Psoas muscle (tissue), 8 donors: ENCODE data around the gene HSD17B8. TPM values are rescaled to one million over a fixed set of nuclear protein-coding genes. Genes with fewer than 3 reads are reported as not detected.

Experiments
- ATAC-seq, 4 donors: fragments of 200-7000 bp; cut with Tn5 transposase; one replicate each; pipeline ENCODE4 v1.9.1; 2020; ENCODE audit warnings: moderate library complexity in 3 of 4, mild to moderate bottlenecking in 2 of 4
- DNase-seq, 2 donors: peaks; one replicate each; pipeline ENCODE4 v3.0.0-alpha.2; 2020
- H3K27ac ChIP-seq: fragments of 200-600 bp; one replicate; pipeline ENCODE4 v1.8.0; 2022
- H3K27me3 ChIP-seq, 3 donors: fragments of 200-600 bp in 1 of 3; one replicate each; pipeline versions ENCODE4 v1.6.1 to v1.8.0; 2013 to 2022; ENCODE audit warnings: low read length in 2 of 3, mild to moderate bottlenecking in 2 of 3, moderate library complexity in 1 of 3; ENCODE audit not compliant: insufficient read depth in 3 of 3
- H3K36me3 ChIP-seq, 2 donors: fragments of 200-600 bp in 1 of 2; one replicate each; pipeline versions ENCODE4 v1.6.1 to v1.8.0; 2013 to 2022; ENCODE audit warnings: low read depth in 1 of 2, mild to moderate bottlenecking in 1 of 2, moderate library complexity in 1 of 2; ENCODE audit not compliant: insufficient read depth in 1 of 2
- H3K4me1 ChIP-seq: fragments of 200-600 bp; one replicate; pipeline ENCODE4 v1.8.0; 2022
- H3K4me3 ChIP-seq: fragments of 200-600 bp; one replicate; pipeline ENCODE4 v1.8.0; 2022; ENCODE audit warnings: mild to moderate bottlenecking
- H3K9me3 ChIP-seq: fragments of 200-600 bp; one replicate; pipeline ENCODE4 v1.8.0; 2022
- WGBS, 3 donors: extraction: QIAGEN DNeasy Blood & Tissue Kit; methylation state at CpG; one replicate each; pipeline versions ENCODE4 v1.1.6 to v1.1.7; 2013; 5-methylcytosine and 5-hydroxymethylcytosine counted together
- intact Hi-C, 2 donors: fragments of 100-400 bp; cut with DNase I; formaldehyde crosslinking; loops; one replicate each; pipeline versions ENCODE4 v1.11.0 to v1.14.2; 2022
- polyA plus RNA-seq, 3 donors: library from polyadenylated mRNA; stranded (reverse); fragments of 200-250 nt; gene quantifications; one replicate each; pipeline ENCODE4 v1.2.3, GENCODE V29; 2013
- total RNA-seq, 4 donors: library from RNA; stranded (reverse); fragmentation: NEBNext Ultra II Directional in 2 of 4; extraction: Animal tissue kit (Norgen Biotek cat#: 25700) in 2 of 4; gene quantifications; one replicate each; pipeline versions ENCODE4 v1.2.1 to v1.2.4, GENCODE V29; 2021 to 2023
- TF ChIP-seq, protein P1 (sequence below): fragments of 200-600 bp; IDR thresholded peaks from one replicate; pipeline ENCODE4 v1.8.0; 2022; ENCODE audit warnings: antibody characterized with exemption
- donor health status: healthy with polysubstance abuse.
- donor health status: DM: no; HTN: no; CAD: no; lungs with moderate emphysema.
- donor health status: Bipolar disorder and iron deficiency.
- donor health status: healthy.
- donor health status: DM: yes; HTN: yes; CAD: no.
- donor health status: DM: no; HTN: no; CAD: no.
- donor health status: DM: no; HTN: no; CAD: no.
- donor health status: DM: yes; HTN: yes; CAD: no.

HSD17B8 gene
- total and polyA plus RNA-seq, 7 donors: 5.3 to 18.9 (median 10.3) TPM

DNA sequence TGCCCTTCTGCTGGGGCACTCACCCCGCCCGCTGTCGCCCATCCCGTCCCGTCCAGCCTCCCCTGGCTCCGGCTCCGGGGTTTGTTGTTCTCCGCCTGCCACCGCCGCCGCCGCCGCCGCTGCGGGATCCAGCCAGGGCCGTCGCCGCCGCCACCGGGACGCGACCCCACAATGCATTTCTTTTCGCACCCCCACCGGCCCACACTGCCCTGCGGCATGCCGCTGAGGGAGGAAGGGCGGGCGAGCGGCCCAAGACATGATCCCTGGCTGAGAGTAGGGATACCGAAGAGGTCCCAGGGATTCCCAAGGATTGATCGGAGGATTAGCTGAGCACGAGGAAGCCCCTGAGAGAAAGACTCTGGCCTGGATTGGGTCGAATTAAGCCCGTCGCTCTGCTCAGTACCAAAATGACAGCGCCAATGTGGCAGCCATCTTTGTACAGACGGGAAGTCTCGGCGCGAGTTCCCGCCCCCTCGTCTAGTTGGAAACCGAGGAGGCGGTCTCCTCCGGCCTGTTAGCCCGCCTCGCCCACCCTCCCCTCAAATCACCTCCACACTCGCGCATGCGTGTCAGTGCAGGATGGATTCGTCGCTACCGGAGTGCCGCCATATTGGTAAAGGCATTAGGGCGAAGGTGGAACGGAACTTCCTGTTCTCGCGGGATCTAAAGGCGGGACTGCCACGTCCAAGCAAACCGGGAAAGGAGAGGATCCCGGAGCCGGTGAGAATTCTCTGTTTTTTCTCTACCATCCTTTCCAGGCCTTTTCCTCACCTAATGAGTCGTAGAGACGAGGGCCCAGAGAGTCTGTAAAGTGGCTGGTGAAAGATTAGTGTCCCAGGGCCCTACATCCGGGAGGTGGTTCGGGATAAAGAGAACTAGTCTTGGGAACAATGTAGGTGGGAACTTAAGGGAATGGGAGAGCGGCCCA is 4.0 kb upstream of the HSD17B8 start, which contains the start of the genes RXRB and SLC39A7:
Gene RXRB (minus strand): TSS at position 447 of the 928 bp plus-strand sequence. CDS start 189 bp downstream, at position 258.
Gene SLC39A7 (plus strand): TSS at position 649 of the 928 bp plus-strand sequence. CDS start 379 bp downstream, outside the sequence.
- Histone ChIP-seq H3K4me3 (peak within 1 kb of the TSS; percentile 81), H3K4me1 (peaks cover 32% of the 10 kb centered on the region), H3K36me3 (peaks cover 11 to 50% of the 10 kb centered on the region in 2 donors), H3K27ac (peak within 1 kb of the TSS; percentile 92), H3K27me3 (no peaks in the 10 kb centered on the region), H3K9me3 (no peaks in the 10 kb centered on the region)
- ATAC-seq (peak; percentile 82 to 86 (median 84)), DNase-seq (peak; percentile 100)
- intact Hi-C loops: loop anchor here (5.0 to 10.0 kb wide), 2 partner anchors 214 to 228 kb away; partner anchors contain the start of genes CUTA (in 1 of the 2) and PHF1 (in 1 of the 2)
- WGBS, 3 donors: 0% methylated on average over 64 to 68 of the region's 68 CpGs
- TF ChIP-seq, protein P1, sequence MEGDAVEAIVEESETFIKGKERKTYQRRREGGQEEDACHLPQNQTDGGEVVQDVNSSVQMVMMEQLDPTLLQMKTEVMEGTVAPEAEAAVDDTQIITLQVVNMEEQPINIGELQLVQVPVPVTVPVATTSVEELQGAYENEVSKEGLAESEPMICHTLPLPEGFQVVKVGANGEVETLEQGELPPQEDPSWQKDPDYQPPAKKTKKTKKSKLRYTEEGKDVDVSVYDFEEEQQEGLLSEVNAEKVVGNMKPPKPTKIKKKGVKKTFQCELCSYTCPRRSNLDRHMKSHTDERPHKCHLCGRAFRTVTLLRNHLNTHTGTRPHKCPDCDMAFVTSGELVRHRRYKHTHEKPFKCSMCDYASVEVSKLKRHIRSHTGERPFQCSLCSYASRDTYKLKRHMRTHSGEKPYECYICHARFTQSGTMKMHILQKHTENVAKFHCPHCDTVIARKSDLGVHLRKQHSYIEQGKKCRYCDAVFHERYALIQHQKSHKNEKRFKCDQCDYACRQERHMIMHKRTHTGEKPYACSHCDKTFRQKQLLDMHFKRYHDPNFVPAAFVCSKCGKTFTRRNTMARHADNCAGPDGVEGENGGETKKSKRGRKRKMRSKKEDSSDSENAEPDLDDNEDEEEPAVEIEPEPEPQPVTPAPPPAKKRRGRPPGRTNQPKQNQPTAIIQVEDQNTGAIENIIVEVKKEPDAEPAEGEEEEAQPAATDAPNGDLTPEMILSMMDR: no peak

DNA sequence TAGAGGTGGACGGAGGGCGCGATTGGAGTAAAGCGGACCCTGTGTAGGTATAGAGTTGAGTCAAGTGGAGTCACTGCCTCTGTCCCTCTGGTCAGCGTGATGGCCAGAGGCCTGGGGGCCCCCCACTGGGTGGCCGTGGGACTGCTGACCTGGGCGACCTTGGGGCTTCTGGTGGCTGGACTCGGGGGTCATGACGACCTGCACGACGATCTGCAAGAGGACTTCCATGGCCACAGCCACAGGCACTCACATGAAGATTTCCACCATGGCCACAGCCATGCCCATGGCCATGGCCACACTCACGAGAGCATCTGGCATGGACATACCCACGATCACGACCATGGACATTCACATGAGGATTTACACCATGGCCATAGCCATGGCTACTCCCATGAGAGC is 3.3 kb upstream of the HSD17B8 start:
- WGBS, 3 donors: 1 to 2% (median 1%) methylated on average over 13 to 14 of the region's 14 CpGs
- Histone ChIP-seq H3K4me1 (peaks cover 32% of the 10 kb centered on the region), H3K4me3 (peak overlapping the region; percentile 81), H3K27ac (peak overlapping the region; percentile 92), H3K27me3 (no peaks in the 10 kb centered on the region), H3K36me3 (peaks cover 7 to 43% of the 10 kb centered on the region in 2 donors), H3K9me3 (no peaks in the 10 kb centered on the region)
- intact Hi-C loops: loop anchor here (5.0 to 10.0 kb wide), 2 partner anchors 214 to 229 kb away; partner anchors contain the start of genes CUTA (in 1 of the 2) and PHF1 (in 1 of the 2)
- DNase-seq: peak in 1 of 2 donors; percentile 63
- ATAC-seq: peak; percentile 7 to 15 (median 8)
- TF ChIP-seq, protein P1: peak; percentile 5

DNA sequence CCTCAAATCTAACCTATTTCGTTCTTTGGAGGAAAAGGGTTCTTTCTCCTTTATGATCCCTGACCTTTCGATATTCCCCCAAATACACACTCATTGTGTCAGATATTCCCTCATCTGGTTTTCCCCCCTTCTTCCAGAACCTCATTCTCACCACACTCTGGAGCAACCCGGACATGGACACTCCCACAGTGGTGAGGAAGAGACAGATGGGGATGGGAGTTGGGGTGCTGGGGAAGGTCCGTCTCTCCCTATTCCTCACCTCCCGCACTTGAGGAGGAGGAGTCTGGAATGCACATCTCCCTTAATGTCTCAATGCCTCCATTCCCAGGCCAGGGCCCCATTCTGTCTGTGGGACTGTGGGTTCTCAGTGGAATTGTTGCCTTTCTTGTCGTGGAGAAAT is 2.5 kb upstream of the HSD17B8 start:
- TF ChIP-seq, protein P1: no peak
- Histone ChIP-seq H3K36me3 (peaks cover 6 to 36% of the 10 kb centered on the region in 2 donors), H3K27me3 (no peaks in the 10 kb centered on the region), H3K9me3 (no peaks in the 10 kb centered on the region), H3K4me1 (peaks cover 32% of the 10 kb centered on the region), H3K27ac (peak overlapping the region; percentile 92), H3K4me3 (peak overlapping the region; percentile 81)
- WGBS, 3 donors: 80 to 87% (median 80%) methylated on average over 6 of the region's 6 CpGs
- no peak for DNase-seq
- intact Hi-C loops: loop anchor here (5.0 to 10.0 kb wide), 2 partner anchors 213 to 230 kb away; partner anchors contain the start of genes CUTA (in 1 of the 2) and PHF1 (in 1 of the 2)
- ATAC-seq: no peak

DNA sequence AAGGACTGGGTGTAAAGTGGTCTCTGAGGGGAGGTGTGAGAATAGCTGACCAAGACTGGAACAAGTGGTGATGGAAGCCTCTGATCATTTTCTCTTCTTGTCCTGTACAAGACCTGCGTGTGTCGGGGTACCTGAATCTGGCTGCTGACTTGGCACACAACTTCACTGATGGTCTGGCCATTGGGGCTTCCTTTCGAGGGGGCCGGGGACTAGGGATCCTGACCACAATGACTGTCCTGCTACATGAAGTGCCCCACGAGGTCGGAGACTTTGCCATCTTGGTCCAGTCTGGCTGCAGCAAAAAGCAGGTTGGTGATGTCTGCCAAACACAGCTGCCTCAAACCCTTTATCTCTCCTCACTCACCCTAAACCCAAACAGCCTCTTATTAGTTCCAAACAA is 1.7 kb upstream of the HSD17B8 start:
- intact Hi-C loops: loop anchor here (5.0 to 10.0 kb wide), 2 partner anchors 212 to 230 kb away; partner anchors contain the start of genes CUTA (in 1 of the 2) and PHF1 (in 1 of the 2)
- H3K4me3 ChIP-seq: peak overlapping the region; percentile 1

More for the DNA sequence above, 1.7 kb upstream of the HSD17B8 start:
- H3K4me1 ChIP-seq: peaks cover 33% of the 10 kb centered on the region
- TF ChIP-seq, protein P1: no peak
- peaks cover 6 to 28% of the 10 kb centered on the region in 2 donors for H3K36me3 ChIP-seq
- H3K9me3 ChIP-seq: no peaks in the 10 kb centered on the region
- DNase-seq (peak in 1 of 2 donors; percentile 30), ATAC-seq (no peak)
- H3K27me3 ChIP-seq: no peaks in the 10 kb centered on the region
- H3K27ac ChIP-seq: peak overlapping the region; percentile 92
- WGBS, 3 donors: 82 to 92% (median 85%) methylated on average over 6 of the region's 6 CpGs
